Neural crest cell (in vitro differentiated cells): ENCODE data around the gene APCDD1L. TPM values are rescaled to one million over a fixed set of nuclear protein-coding genes. Genes with fewer than 3 reads are reported as not detected.

Source experiments
- DNase-seq: peaks from one replicate; pipeline ENCODE4 v3.0.0; 2021; ENCODE audit warnings: low read depth, mixed read lengths, low spot score
- H3K27ac Mint-ChIP-seq: one replicate; pipeline ENCODE4 v1.8.0; 2021; ENCODE audit warnings: mild to moderate bottlenecking, mixed read lengths; ENCODE audit not compliant: unreplicated experiment
- H3K27me3 Mint-ChIP-seq: 2 replicates; pipeline ENCODE4 v1.8.0; 2021; ENCODE audit warnings: low read depth, mild to moderate bottlenecking, mixed read lengths
- H3K36me3 Mint-ChIP-seq: 2 replicates; pipeline ENCODE4 v1.8.0; 2021; ENCODE audit warnings: low read depth, mild to moderate bottlenecking, mixed read lengths
- H3K4me1 Mint-ChIP-seq: 2 replicates; pipeline ENCODE4 v1.8.0; 2021; ENCODE audit warnings: mixed read lengths
- H3K4me3 Mint-ChIP-seq: one replicate; pipeline ENCODE4 v1.8.0; 2021; ENCODE audit warnings: mild to moderate bottlenecking, mixed read lengths
- H3K9me3 Mint-ChIP-seq: 2 replicates; pipeline ENCODE4 v1.8.0; 2021; ENCODE audit warnings: mixed read lengths
- total RNA-seq: library from RNA; stranded (reverse); gene quantifications from 2 replicates; pipeline ENCODE4 v1.2.1, GENCODE V29; 2021
- TF ChIP-seq, protein P1 (sequence below): fragments of 200-600 bp; sonication (generic); conservative IDR thresholded peaks from 2 replicates; pipeline ENCODE4 v1.5.0; 2021; ENCODE audit warnings: antibody characterized with exemption, mild to moderate bottlenecking

APCDD1L gene
- total RNA-seq, 1 donor from 2014 or later, result not detected

DNA sequence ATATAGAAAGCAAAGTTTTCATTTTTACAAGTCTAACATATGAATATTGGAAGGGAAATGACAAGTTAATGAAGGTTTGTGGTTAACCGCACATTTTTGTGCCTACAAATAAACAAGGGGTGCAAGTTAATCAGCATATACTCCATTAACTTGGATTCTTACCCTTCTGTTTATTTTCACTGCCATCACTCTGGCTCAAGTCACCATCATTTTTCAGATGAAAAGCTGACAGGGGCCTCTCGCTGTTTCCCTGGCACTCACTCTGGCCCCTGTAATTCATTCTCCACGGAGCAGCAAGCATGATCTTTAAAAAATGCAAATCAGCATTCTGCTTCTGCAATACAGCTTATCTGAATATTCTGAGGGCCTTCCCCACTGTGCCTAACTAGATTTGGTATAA, 29.8 kb downstream of the APCDD1L start:
- DNase-seq, result no peak
- peaks cover 18% of the 10 kb centered on the region for H3K36me3 Mint-ChIP-seq
- H3K9me3 Mint-ChIP-seq, result peaks cover 20% of the 10 kb centered on the region
- TF ChIP-seq, protein P1, sequence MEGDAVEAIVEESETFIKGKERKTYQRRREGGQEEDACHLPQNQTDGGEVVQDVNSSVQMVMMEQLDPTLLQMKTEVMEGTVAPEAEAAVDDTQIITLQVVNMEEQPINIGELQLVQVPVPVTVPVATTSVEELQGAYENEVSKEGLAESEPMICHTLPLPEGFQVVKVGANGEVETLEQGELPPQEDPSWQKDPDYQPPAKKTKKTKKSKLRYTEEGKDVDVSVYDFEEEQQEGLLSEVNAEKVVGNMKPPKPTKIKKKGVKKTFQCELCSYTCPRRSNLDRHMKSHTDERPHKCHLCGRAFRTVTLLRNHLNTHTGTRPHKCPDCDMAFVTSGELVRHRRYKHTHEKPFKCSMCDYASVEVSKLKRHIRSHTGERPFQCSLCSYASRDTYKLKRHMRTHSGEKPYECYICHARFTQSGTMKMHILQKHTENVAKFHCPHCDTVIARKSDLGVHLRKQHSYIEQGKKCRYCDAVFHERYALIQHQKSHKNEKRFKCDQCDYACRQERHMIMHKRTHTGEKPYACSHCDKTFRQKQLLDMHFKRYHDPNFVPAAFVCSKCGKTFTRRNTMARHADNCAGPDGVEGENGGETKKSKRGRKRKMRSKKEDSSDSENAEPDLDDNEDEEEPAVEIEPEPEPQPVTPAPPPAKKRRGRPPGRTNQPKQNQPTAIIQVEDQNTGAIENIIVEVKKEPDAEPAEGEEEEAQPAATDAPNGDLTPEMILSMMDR, result no peak
- H3K27me3 Mint-ChIP-seq, result peaks cover 2% of the 10 kb centered on the region
- H3K4me1 Mint-ChIP-seq, result peaks cover 8% of the 10 kb centered on the region
- H3K4me3 Mint-ChIP-seq, result no peak overlapping the region
- H3K27ac Mint-ChIP-seq, result no peak overlapping the region

DNA sequence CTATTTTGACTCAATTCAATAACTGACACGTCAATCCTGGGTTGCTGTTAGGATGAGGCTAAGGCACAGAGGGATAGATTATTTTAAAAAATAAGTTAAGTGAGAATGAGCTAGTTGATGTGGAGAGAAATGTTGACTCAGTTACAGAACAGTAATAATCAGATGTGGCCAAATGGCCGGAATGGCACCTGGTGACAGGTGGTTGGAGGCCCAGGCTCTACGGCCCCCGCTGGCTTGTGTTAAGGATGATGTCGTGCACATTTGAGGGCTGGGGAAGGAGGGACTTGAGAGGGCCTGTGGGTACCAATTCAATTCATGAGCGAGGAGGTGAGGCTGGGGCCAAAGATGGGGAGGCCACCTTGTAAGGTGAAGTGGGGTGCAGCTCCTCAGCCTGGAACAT, 31.7 kb downstream of the APCDD1L start:
- H3K27ac Mint-ChIP-seq, result no peak overlapping the region
- peaks cover 8% of the 10 kb centered on the region for H3K4me1 Mint-ChIP-seq
- TF ChIP-seq, protein P1, result no peak
- no peaks in the 10 kb centered on the region for H3K27me3 Mint-ChIP-seq
- peaks cover 20% of the 10 kb centered on the region for H3K9me3 Mint-ChIP-seq
- H3K36me3 Mint-ChIP-seq, result peaks cover 19% of the 10 kb centered on the region
- DNase-seq, result no peak
- H3K4me3 Mint-ChIP-seq, result no peak overlapping the region

DNA sequence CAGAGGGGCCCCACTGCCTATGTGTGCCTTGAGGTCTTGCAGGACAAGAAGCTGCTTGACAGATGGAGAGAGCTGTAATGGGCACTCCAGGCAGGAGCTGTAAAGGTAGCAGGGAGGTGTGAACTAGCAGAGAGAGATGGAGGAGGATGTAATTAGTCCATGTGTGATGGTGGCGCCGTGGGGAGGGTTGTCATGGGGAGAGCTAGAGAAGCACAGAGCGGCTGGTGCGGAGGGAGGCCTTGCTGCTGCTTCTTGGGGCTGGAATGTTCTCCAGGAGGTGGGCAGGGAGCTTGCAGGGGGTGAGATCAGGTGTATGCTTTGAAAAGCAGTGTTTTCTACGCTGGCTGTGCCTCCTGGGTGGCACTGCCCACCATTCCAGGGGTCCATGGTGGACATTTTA, 32.1 kb downstream of the APCDD1L start:
- no peak for DNase-seq
- Mint-ChIP-seq H3K36me3 (peaks cover 20% of the 10 kb centered on the region), H3K27me3 (no peaks in the 10 kb centered on the region), H3K4me3 (no peak overlapping the region), H3K4me1 (peaks cover 8% of the 10 kb centered on the region), H3K9me3 (peaks cover 22% of the 10 kb centered on the region), H3K27ac (no peak overlapping the region)
- TF ChIP-seq, protein P1, result no peak

DNA sequence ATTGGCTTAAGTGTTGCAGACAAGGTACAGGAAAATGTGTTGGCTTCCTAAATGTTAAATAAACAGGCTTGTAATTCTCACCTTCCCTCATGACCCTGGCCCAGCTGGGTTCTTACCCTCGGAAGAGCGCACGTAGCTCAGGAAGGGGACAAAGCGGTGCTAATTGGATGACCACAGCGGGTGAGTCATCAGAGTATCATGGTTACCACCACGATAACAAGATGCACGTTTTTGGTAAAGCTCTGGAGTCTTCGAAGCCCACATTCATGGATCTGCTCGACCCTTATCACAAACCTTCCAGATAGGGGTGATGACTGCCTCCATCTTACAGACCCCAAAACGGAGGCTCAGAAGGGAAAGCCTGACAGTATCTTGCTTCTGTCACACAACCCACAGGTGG, 32.8 kb downstream of the APCDD1L start:
- peaks cover 20% of the 10 kb centered on the region for H3K9me3 Mint-ChIP-seq
- DNase-seq, result no peak
- H3K27ac Mint-ChIP-seq, result no peak overlapping the region

DNA sequence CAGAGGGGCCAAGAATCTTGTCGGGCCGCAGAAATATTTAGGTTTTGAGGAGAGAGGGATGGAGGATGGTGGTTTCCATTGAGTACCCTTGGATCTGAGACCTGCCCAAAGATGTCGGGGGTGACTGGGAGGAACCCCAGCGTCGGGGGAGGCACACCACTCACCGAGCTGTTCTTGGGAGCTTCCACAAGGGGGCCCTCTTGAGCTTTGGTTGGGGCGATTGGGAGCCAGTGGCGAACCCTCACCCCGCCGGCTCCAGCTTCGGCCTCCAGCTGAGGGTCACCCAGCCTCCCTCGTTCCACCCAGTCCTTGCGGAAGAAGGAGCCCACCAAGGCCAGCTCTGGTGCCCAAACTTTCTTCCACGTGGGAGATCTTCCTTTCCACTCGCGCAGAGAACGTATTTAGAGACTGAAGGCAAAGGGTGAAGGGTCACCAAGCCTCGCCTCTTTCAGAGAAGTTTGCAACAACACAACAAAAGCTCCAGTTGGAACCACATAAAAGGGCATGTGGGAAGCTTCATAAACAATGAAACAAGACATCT, 33.6 kb downstream of the APCDD1L start:
- Mint-ChIP-seq H3K4me3 (no peak overlapping the region), H3K36me3 (peaks cover 20% of the 10 kb centered on the region), H3K27me3 (no peaks in the 10 kb centered on the region), H3K9me3 (peaks cover 22% of the 10 kb centered on the region), H3K4me1 (peaks cover 8% of the 10 kb centered on the region), H3K27ac (peak overlapping the region; percentile 63)
- TF ChIP-seq, protein P1, result peak; percentile 66
- DNase-seq, result peak; percentile 53

More for the DNA sequence above, 32.8 kb downstream of the APCDD1L start:
- TF ChIP-seq, protein P1, result no peak
- H3K4me3 Mint-ChIP-seq, result no peak overlapping the region
- H3K27me3 Mint-ChIP-seq, result no peaks in the 10 kb centered on the region
- H3K4me1 Mint-ChIP-seq, result peaks cover 8% of the 10 kb centered on the region
- H3K36me3 Mint-ChIP-seq, result peaks cover 20% of the 10 kb centered on the region
